GM21717 (cell line): ENCODE measurements around the gene ENAH.
A peak's percentile ranks its signal among the peaks of the same experiment; 100 is the strongest.

Experiments
- ATAC-seq: cut with Tn5 transposase; IDR thresholded peaks from one replicate; pipeline ENCODE4 v1.9.1; 2021; ENCODE audit warnings: mild to moderate bottlenecking, moderate library complexity; ENCODE audit not compliant: unreplicated experiment

ENAH gene

GRCh38 chr1:225508538-225509375 is 144.2 kb downstream of the ENAH start:
- ATAC-seq, result no peak

GRCh38 chr1:225506727-225507126 is 146.2 kb downstream of the ENAH start:
- ATAC-seq, result no peak

- no peak for ATAC-seq
Measured at GRCh38 chr1:225504776-225505175, 148.1 kb downstream of the ENAH start.

- ATAC-seq, result no peak
Measured at GRCh38 chr1:225500624-225501192, 152.2 kb downstream of the ENAH start.

GRCh38 chr1:225498549-225499136 is 154.3 kb downstream of the ENAH start:
- no peak for ATAC-seq

GRCh38 chr1:225494789-225495359 is 158.0 kb downstream of the ENAH start:
- ATAC-seq, result no peak

- no peak for ATAC-seq
Measured at GRCh38 chr1:225493591-225494246, 159.2 kb downstream of the ENAH start.

DNA sequence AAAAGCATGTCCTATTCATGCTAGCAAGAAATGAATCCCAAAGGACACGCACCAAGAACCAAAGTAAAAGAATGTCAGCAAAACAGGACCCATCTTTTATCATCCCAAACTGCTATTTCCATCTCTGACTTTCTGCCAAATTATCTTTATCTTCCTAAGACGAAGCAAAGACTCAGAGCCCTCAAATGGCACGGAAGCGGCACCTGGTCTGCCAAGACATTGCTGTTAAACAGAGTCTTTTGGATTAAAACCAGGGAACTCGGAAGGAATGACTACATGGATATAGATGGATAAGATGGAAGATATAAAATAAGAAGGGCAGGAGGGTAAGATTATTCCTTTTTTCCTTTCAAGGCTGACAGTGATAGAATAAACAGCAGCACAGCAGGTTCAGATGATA is 164.2 kb downstream of the ENAH start:
- no peak for ATAC-seq

DNA sequence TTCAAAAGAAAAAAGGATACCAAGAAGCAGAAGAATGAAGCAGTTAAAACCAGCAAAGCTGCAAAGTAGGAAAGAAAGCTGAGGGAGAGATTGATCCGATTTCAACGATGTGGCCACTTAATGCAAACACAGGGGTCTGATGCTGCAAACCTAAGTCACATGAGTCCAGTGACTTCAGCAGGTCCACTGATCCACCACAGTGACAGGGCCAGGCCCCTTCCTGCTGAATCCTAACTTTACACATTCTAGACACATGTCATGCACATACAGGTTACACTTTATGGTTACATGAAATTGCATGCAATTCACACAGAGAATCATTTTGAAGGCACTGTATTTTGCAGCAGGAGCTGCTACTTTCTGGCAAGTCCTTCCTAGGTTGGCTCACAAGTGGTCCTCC is 166.1 kb downstream of the ENAH start:
- no peak for ATAC-seq

- ATAC-seq, result no peak
Measured at GRCh38 chr1:225485991-225486530, 166.9 kb downstream of the ENAH start.

DNA sequence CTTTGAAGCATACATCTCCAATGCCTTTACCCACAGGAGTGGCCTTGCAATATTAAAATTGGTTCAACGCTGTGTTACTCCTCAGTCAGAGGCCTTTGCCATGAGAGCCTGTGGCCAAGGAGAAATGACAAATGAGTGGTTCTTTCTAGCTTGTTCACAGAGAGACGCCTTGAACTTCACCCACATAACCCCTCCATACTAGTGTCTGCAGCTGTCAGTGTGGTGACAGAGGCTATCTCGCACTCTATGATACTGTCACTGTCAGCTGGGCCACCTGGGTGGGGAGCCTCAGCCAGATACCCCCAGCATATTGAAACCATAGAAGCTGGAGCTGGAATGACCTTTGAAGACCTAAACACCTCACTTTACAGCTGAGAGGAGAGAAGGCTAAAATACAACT is 167.7 kb downstream of the ENAH start:
- ATAC-seq, result no peak

DNA sequence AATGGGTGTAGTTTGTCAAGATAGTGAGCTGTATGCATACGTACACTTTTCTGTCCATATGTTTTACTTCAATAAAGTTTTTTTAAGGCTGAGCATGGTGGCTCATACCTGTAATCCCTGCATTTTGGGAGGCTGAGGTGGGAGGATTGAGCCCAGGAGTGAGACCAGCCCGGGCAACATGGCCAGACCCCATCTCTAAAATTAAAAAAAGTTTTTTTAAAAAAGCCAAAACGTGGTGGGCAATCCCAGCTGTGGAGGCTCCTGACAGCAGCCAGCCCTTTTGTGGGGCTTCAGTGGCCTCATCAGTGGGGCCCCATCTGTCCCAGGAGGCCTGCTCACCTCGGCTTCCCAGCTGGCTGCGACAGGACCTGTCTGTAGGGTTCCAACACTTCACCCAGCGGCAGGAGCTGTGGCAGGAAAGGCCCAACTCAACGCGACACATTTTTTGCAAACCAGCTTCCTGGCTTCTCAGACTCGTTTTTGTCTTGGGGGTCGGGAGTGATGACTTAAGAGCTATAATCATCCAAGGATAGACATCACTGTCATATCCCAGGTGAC is 168.2 kb downstream of the ENAH start:
- ATAC-seq, result no peak

- no peak for ATAC-seq
Measured at GRCh38 chr1:225483818-225484656, 168.9 kb downstream of the ENAH start.

DNA sequence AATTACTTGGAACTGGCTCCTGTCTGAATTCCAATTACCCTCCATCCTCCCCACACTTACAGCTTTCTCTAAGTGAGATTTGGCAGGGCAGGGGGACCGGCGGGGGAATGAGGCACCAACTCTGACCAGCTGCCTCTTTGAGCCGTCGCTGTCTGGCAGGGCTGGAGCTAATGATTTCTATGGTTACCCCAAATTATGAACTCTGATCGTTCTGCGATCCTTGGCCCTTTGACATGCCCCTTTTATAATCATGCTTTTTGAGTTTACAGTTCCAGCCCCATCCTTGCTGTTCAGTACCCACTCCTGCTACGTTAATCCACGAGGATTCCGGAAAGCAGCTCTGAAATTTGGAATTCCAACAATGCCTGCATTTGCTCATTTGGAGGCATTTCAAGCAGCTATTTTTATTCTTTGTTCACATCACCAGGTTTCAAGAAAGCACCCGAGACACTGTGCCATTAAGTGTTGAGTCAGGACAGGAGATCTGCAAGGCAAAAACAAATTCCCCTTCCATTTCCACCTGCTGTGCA is 170.4 kb downstream of the ENAH start:
- no peak for ATAC-seq

DNA sequence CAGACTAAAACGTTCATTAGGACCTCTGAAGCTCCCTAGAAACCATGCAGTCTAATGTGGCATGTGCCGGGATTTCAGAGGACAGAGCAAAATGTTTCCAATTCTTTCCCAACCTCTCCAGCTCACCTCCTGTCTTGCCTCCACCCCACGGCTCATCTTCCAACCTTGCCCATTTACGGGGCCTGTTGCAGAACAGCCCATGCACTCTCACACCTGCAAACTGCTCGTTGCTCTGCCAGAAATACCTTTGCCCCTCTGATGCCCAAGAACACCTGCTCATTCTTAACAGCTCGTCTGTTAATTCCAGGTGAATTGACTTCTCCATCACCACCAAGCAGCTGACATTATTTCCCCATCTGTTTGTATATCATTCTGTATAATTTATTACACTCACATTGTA is 171.2 kb downstream of the ENAH start:
- no peak for ATAC-seq

DNA sequence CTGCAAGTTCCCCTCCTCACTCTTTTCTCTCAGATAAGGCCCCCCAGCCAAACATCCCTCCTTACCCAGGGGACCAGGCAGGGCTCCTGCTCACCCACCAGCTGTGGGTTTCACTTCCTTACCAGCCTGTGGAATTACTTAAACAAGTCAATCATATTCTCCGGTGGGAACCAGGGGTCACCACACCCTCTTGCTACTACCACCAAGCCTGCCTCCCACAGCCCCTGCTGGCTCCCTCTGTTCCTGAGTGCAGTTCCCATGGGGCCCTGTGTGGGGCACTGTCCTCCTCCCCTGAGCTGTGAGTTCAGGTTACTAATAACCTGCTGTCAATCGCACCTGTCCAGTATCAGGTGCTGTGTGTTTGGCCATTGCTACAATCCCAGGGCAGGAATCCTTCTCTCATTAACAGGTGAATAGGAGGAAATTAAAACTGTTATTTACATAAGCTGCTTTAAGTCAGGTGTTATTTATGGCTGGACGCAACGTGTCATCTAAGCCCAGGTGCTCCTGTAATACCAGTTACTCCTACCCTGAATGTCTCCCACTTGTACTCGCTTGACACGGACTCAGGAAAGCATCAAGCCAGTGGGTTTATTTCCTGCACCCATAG is 172.0 kb downstream of the ENAH start:
- peak; percentile 91 for ATAC-seq

- ATAC-seq, result no peak
Measured at GRCh38 chr1:225479996-225480720, 172.8 kb downstream of the ENAH start.

GRCh38 chr1:225479341-225479740 is 173.6 kb downstream of the ENAH start:
- ATAC-seq, result no peak
